HL-60 (cell line): ENCODE results near the gene PDAP1.

Source experiments
- GABPA ChIP-seq: IDR thresholded peaks from 2 replicates; pipeline ENCODE4 v1.6.1; 2012; ENCODE audit warnings: low read depth
- POLR2AphosphoS5 ChIP-seq: IDR thresholded peaks from 2 replicates; pipeline ENCODE4 v1.6.1; 2012; ENCODE audit warnings: low read depth
- SPI1 ChIP-seq: IDR thresholded peaks from 2 replicates; pipeline ENCODE4 v1.6.1; 2012; ENCODE audit warnings: low read depth, mild to moderate bottlenecking, borderline replicate concordance
- TF ChIP-seq, protein P1 (sequence below): IDR thresholded peaks from one replicate; pipeline ENCODE4 v1.5.1; 2011; ENCODE audit warnings: low read length, control low read depth, inconsistent platforms; ENCODE audit not compliant: insufficient read depth
- TF ChIP-seq, protein P2 (sequence below): IDR thresholded peaks from 2 replicates; pipeline ENCODE4 v1.6.1; 2012; ENCODE audit warnings: low read depth; ENCODE audit not compliant: insufficient replicate concordance

DNA sequence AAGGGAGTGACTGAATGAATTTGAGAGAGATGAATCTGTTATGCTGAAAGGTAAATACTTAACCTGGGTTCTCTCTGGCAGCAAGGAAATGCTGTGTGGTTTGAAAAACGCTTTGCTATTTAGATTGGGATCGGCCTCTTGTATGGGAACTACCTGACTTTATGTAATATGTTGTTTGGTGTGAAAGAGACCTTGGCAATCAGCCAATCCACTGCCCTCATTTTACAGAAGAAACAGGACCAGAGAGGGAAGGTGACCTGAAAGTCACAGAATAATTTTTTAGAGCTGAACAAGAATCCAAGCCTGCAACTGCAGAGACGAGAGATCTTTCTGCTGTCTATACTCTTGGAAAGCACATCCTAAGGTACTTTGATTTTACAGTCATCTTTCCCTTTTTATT is 1.4 kb upstream of the PDAP1 start:
- TF ChIP-seq, protein P1, sequence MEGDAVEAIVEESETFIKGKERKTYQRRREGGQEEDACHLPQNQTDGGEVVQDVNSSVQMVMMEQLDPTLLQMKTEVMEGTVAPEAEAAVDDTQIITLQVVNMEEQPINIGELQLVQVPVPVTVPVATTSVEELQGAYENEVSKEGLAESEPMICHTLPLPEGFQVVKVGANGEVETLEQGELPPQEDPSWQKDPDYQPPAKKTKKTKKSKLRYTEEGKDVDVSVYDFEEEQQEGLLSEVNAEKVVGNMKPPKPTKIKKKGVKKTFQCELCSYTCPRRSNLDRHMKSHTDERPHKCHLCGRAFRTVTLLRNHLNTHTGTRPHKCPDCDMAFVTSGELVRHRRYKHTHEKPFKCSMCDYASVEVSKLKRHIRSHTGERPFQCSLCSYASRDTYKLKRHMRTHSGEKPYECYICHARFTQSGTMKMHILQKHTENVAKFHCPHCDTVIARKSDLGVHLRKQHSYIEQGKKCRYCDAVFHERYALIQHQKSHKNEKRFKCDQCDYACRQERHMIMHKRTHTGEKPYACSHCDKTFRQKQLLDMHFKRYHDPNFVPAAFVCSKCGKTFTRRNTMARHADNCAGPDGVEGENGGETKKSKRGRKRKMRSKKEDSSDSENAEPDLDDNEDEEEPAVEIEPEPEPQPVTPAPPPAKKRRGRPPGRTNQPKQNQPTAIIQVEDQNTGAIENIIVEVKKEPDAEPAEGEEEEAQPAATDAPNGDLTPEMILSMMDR, result no peak
- TF ChIP-seq POLR2AphosphoS5, result no peak
- no peak for TF ChIP-seq GABPA
- TF ChIP-seq, protein P2, sequence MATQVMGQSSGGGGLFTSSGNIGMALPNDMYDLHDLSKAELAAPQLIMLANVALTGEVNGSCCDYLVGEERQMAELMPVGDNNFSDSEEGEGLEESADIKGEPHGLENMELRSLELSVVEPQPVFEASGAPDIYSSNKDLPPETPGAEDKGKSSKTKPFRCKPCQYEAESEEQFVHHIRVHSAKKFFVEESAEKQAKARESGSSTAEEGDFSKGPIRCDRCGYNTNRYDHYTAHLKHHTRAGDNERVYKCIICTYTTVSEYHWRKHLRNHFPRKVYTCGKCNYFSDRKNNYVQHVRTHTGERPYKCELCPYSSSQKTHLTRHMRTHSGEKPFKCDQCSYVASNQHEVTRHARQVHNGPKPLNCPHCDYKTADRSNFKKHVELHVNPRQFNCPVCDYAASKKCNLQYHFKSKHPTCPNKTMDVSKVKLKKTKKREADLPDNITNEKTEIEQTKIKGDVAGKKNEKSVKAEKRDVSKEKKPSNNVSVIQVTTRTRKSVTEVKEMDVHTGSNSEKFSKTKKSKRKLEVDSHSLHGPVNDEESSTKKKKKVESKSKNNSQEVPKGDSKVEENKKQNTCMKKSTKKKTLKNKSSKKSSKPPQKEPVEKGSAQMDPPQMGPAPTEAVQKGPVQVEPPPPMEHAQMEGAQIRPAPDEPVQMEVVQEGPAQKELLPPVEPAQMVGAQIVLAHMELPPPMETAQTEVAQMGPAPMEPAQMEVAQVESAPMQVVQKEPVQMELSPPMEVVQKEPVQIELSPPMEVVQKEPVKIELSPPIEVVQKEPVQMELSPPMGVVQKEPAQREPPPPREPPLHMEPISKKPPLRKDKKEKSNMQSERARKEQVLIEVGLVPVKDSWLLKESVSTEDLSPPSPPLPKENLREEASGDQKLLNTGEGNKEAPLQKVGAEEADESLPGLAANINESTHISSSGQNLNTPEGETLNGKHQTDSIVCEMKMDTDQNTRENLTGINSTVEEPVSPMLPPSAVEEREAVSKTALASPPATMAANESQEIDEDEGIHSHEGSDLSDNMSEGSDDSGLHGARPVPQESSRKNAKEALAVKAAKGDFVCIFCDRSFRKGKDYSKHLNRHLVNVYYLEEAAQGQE, result no peak
- TF ChIP-seq SPI1, result no peak
